Breast epithelium (tissue), 4 donors: ENCODE results near the gene ANKRD63. TPM values are rescaled to one million over a fixed set of nuclear protein-coding genes. Genes with fewer than 3 reads are reported as not detected.

Source experiments
- DNase-seq, 2 donors: peaks; one replicate each; pipeline ENCODE4 v3.0.0-alpha.2; 2019; ENCODE audit warnings: low spot score in 2 of 2
- H3K27ac ChIP-seq, 2 donors: fragments of 200-600 bp; sonication (generic) in 1 of 2; one replicate each; pipeline ENCODE4 v1.5.1; 2016 to 2019; ENCODE audit warnings: mild to moderate bottlenecking in 1 of 2
- H3K27me3 ChIP-seq, 2 donors: fragments of 200-600 bp; sonication (generic) in 1 of 2; one replicate each; pipeline versions ENCODE4 v1.5.1 to v1.6.0; 2017 to 2019; ENCODE audit warnings: control low read depth in 1 of 2, mild to moderate bottlenecking in 1 of 2
- H3K36me3 ChIP-seq: fragments of 200-600 bp; one replicate; pipeline ENCODE4 v1.5.1; 2019
- H3K4me1 ChIP-seq, 2 donors: fragments of 200-600 bp; sonication (generic); one replicate each; pipeline ENCODE4 v1.5.1; 2016 to 2019; ENCODE audit warnings: control low read depth in 1 of 2
- H3K4me3 ChIP-seq, 3 donors: fragments of 200-600 bp; sonication (generic); 1 replicate in 2 of 3; 2 replicates in 1 of 3; pipeline ENCODE4 v1.5.1; 2016 to 2019; ENCODE audit warnings: mild to moderate bottlenecking in 3 of 3, moderate library complexity in 2 of 3
- H3K9me3 ChIP-seq, 2 donors: fragments of 200-600 bp; sonication (generic) in 1 of 2; one replicate each; pipeline ENCODE4 v1.5.1; 2016 to 2019; ENCODE audit warnings: control low read depth in 1 of 2
- POLR2A ChIP-seq: fragments of 450-650 bp; IDR thresholded peaks from one replicate; pipeline ENCODE4 v1.6.1; 2016; ENCODE audit warnings: antibody characterized with exemption, mild to moderate bottlenecking, moderate library complexity
- POLR2AphosphoS5 ChIP-seq, 3 donors: sonication (generic); formaldehyde crosslinking; IDR thresholded peaks; one replicate each; pipeline ENCODE4 v1.6.1; 2017; ENCODE audit warnings: antibody characterized with exemption in 3 of 3
- intact Hi-C: fragments of 100-400 bp; cut with DNase I; formaldehyde crosslinking; loops from one replicate; pipeline ENCODE4 v1.15.1; 2023; ENCODE audit warnings: low total_unique reads
- total RNA-seq, 3 donors: library from RNA; depleted of rRNA; stranded (reverse); fragments of >200 nt; gene quantifications; one replicate each; pipeline ENCODE4 v1.1.0, GENCODE V29; 2016
- TF ChIP-seq, protein P1 (sequence below), 3 donors: fragments of 450-650 bp; IDR thresholded peaks; one replicate each; pipeline ENCODE4 v1.5.1; 2016 to 2017; ENCODE audit warnings: antibody characterized with exemption in 3 of 3, mild to moderate bottlenecking in 3 of 3, moderate library complexity in 3 of 3

ANKRD63 gene
- total RNA-seq, 3 donors from 2014 or later = not detected

DNA sequence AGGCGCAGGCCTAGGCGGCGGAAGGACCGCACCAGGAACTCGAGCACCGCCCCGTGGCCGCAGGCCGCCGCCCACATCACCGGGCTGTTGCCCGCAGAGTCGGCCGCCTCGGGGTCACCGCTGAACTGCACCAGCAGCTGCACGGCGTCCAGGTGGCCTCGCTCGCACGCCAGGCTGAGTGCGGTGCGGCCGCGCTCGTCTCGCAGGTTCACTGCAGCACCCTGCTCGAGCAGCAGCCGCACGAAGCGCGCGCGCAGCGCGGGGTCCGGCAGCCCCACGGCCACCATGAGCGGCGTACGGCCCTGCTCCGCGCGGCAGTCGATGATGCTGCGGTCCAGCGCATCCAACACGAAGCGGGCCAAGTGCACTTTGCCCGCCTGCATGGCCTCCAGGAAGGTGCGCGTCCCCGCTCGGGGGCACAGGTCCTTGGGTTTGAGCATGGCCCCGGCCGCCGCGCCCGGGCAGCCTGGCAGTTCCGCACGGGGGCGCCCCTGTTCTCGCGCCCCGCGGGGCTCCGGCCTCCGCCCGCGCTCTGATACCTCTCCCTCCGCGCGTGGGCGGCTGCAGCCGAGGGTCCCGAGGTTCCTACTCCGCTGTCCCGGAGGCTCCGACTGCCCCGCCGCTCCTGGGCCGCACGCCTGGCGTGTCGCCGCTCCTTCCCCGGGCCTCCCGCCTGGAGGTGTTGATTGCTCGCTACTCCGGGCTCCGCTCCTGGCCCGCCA is 556 bp downstream of the ANKRD63 start:
- H3K4me1 ChIP-seq = peaks cover 0 to 16% of the 10 kb centered on the region in 2 donors
- intact Hi-C loops = loop anchor here (5.0 kb wide), 1 partner anchor 500 kb away; no protein-coding TSS in a partner anchor
- DNase-seq = no peak
- H3K4me3 ChIP-seq = peak overlapping the region; percentile 30 to 67 (median 48)
- H3K9me3 ChIP-seq = no peaks in the 10 kb centered on the region
- H3K27ac ChIP-seq = no peak overlapping the region
- TF ChIP-seq POLR2AphosphoS5 (IDR thresholded peaks at IDR 0.05) (no peak), POLR2A (no peak)
- TF ChIP-seq, protein P1, sequence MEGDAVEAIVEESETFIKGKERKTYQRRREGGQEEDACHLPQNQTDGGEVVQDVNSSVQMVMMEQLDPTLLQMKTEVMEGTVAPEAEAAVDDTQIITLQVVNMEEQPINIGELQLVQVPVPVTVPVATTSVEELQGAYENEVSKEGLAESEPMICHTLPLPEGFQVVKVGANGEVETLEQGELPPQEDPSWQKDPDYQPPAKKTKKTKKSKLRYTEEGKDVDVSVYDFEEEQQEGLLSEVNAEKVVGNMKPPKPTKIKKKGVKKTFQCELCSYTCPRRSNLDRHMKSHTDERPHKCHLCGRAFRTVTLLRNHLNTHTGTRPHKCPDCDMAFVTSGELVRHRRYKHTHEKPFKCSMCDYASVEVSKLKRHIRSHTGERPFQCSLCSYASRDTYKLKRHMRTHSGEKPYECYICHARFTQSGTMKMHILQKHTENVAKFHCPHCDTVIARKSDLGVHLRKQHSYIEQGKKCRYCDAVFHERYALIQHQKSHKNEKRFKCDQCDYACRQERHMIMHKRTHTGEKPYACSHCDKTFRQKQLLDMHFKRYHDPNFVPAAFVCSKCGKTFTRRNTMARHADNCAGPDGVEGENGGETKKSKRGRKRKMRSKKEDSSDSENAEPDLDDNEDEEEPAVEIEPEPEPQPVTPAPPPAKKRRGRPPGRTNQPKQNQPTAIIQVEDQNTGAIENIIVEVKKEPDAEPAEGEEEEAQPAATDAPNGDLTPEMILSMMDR (IDR thresholded peaks at IDR 0.05) = no peak
- no peaks in the 10 kb centered on the region for H3K36me3 ChIP-seq
- peaks cover 17 to 43% of the 10 kb centered on the region in 2 donors for H3K27me3 ChIP-seq

DNA sequence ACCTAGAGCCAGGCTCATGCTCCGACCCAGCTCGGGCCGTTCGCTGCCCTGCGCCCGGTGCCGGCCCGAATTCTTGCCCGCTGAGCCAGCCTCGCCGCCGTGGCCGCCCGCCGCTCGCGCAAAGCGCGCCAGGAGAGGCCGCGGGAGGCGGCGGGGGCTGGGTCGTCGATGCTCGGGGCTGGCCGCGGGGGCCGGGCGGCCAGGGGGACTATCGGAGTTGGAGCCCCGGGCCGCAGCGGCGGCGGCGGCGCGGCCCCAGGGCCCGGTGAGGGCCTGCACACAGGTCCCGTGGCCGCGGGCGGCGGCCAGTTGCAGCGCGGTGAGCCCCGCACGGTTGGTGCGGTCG is 1.1 kb downstream of the ANKRD63 start:
- H3K27me3 ChIP-seq = peaks cover 17 to 43% of the 10 kb centered on the region in 2 donors
- intact Hi-C loops = loop anchor here (5.0 kb wide), 1 partner anchor 501 kb away; no protein-coding TSS in a partner anchor

DNA sequence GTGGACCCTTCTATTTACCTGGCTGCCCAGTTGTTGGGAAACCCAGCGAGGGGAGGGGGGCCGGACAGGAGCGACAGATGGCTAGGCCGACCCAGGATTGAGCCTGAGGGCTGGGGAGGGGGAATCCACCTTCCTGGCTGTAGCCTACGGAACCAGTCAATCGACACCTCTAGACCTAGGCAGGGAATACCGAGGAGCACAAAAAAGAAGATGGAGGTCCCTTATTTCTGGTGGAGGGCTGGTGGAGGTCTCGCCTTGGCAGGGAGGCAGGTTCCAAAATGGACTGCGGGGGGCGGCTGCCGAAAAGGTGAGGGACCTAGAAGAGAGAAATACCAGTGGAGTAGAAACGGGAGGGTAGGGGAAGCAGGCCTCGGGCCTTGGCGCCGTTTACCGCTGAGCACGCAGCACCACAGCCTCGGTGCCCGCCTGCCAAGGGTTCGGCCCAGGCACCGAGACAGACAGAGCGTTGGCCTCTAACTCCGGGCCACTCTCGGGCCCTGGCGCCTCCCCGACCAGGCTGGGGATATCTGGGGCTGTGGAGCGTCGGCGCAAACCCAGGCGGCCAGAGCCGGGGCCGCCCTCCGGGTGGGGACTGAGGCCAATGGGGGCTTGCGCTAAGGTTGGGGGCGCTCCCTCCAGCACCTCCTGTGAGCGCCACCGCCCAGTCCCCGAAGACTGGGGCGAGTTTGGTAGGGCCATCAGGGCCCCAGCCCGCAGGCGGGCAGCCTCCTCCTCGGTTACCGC is 1.6 kb downstream of the ANKRD63 start:
- Histone ChIP-seq H3K4me3 (peak overlapping the region in 1 of 3 donors; percentile 67), H3K27me3 (peaks cover 17 to 43% of the 10 kb centered on the region in 2 donors), H3K9me3 (no peaks in the 10 kb centered on the region), H3K36me3 (no peaks in the 10 kb centered on the region), H3K4me1 (peaks cover 0 to 16% of the 10 kb centered on the region in 2 donors), H3K27ac (no peak overlapping the region)
- DNase-seq = no peak
- TF ChIP-seq, protein P1 (IDR thresholded peaks at IDR 0.05) = no peak
- TF ChIP-seq POLR2AphosphoS5 (IDR thresholded peaks at IDR 0.05) (no peak), POLR2A (no peak)
- intact Hi-C loops = loop anchor here (5.0 kb wide), 1 partner anchor 501 kb away; no protein-coding TSS in a partner anchor

More for the DNA sequence above, 1.1 kb downstream of the ANKRD63 start:
- H3K9me3 ChIP-seq = no peaks in the 10 kb centered on the region
- peak overlapping the region; percentile 30 to 67 (median 48) for H3K4me3 ChIP-seq
- H3K4me1 ChIP-seq = peaks cover 0 to 16% of the 10 kb centered on the region in 2 donors
- H3K36me3 ChIP-seq = no peaks in the 10 kb centered on the region
- DNase-seq = no peak
- no peak overlapping the region for H3K27ac ChIP-seq
- TF ChIP-seq, protein P1 (IDR thresholded peaks at IDR 0.05) = no peak
- TF ChIP-seq POLR2AphosphoS5 (IDR thresholded peaks at IDR 0.05) (no peak), POLR2A (no peak)

DNA sequence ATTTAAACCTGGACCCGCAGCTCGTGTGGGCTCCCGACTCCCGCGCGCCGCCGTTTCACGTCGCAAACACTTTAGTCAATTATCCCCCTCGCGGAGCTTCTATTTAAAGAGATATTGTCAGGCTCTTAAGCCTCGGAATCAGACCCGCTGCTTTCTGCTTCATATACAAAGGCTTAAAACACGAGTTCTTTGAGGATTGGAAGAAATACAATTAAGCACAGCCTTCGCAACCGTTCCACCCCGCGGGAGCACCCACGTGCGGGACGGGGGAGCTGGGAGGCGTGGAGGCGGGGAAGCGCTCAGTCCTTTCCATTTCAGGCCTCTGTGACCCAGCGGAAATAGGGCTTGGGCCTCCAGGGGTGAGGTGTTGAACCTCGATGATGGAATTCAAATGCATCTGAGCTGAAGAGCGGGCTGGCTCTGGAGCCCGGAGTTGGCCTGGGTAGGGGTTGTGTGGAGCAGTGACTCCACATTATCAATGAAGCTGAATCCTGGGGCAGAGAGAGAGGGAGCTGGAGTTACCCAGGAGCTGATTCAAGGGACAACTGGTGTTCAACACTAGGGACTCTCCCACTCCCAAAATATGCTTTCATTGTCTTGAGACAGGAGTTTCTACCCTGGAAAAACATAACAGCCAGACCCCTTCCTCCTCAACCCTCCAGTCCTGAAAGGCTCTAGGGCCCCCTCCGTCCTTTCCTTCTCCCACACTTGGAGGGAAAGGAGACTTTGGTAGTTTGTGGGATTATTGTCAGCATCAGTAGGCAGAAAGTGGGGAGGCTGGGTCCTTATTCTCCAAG is 2.4 kb downstream of the ANKRD63 start:
- H3K4me1 ChIP-seq = peaks cover 0 to 16% of the 10 kb centered on the region in 2 donors
- H3K9me3 ChIP-seq = no peaks in the 10 kb centered on the region
- intact Hi-C loops = loop anchor here (5.0 kb wide), 1 partner anchor 502 kb away; no protein-coding TSS in a partner anchor
- H3K4me3 ChIP-seq = no peak overlapping the region
- DNase-seq = no peak
- H3K36me3 ChIP-seq = no peaks in the 10 kb centered on the region
- no peak for TF ChIP-seq POLR2A
- TF ChIP-seq, protein P1 (IDR thresholded peaks at IDR 0.05) = no peak
- no peak for TF ChIP-seq POLR2AphosphoS5 (IDR thresholded peaks at IDR 0.05)
- H3K27me3 ChIP-seq = peaks cover 17 to 43% of the 10 kb centered on the region in 2 donors
- no peak overlapping the region for H3K27ac ChIP-seq
